GM21619 (cell line): ENCODE data around the gene DDAH1.
"Not testable (repeated sequence)": the region's sequence is repeated elsewhere in the genome, so short reads cannot be mapped to it uniquely, and the experiment has no call there.

ENCODE experiments used
- ATAC-seq: cut with Tn5 transposase; IDR thresholded peaks from one replicate; pipeline ENCODE4 v1.9.1; 2021; ENCODE audit not compliant: unreplicated experiment

DDAH1 gene

GRCh38 chr1:85471558-85471957 lies 6.6 kb upstream of the DDAH1 start:
- ATAC-seq, result no peak

DNA sequence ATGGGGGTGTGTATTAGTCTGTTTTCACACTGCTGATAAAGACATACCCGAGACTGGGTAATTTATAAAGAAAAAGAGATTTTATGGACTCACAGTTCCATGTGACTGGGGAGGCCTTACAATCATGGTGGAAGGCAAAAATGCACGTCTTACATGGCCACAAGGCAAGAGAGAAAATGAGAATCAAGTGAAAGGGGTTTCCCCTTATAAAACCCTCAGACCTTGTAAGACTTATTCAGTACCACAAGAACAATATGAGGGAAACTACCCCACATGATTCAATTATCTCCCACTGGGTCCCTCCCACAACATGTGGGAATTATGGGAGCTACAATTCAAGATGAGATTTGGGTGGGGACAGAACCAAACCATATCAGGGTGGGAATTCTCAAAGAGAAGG lies 5.2 kb upstream of the DDAH1 start:
- not testable (repeated sequence) for ATAC-seq

- ATAC-seq, result no peak
These were observed 3.1 kb upstream of the DDAH1 start for GRCh38 chr1:85467929-85468540.

- no peak for ATAC-seq
These were observed 2.1 kb upstream of the DDAH1 start for GRCh38 chr1:85467036-85467435.

DNA sequence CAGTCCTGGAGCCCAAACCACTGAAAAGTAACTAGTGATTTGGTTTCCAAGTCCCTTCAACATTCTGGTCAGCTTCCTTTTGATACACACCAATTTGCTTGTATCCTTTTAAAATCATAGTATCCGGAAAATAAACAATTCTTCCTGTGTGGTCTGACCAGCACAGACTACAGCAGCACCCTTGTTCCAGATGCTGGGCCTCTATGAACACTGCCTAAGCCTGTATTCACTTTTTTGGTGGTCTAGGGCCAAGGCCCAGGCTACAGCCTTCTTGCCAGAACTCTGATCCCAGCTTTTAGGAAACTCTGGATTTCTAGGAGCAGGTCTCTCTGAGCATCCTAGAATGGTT lies 801 bp upstream of the DDAH1 start:
- ATAC-seq, result no peak

DNA sequence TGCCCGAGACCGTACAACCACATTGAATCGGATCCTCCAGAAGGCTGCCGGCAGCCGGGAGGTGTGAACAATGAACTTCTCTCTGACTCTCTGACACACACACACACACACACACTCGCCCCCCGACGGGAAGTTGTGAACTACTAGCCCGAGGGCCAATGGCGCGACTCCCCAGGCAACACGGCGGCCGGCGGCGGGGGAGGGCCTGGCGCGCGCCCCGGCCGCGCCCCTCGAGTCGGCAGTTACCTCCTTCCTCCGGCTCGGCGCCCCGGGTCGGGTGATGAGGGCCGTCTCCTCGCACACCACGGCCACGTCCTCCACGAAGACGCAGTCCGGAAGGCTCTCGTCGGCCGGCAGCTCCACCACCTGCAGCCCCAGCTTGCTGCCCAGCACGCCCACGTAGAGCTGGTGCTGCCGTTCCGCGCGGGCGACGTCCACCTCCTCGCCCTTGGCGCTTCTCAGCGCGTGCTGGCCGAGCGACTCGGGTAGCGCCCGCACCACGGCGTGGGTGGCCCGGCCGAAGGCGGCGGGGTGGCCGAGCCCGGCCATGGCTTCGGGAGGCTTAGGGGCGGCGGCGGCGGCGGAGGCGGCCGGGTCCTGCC lies 361 bp downstream of the DDAH1 start:
- ATAC-seq, result peak; percentile 53

- no peak for ATAC-seq
These were observed 1.0 kb downstream of the DDAH1 start for GRCh38 chr1:85463731-85464496.

- no peak for ATAC-seq
These were observed 1.9 kb downstream of the DDAH1 start for GRCh38 chr1:85462931-85463649.

DNA sequence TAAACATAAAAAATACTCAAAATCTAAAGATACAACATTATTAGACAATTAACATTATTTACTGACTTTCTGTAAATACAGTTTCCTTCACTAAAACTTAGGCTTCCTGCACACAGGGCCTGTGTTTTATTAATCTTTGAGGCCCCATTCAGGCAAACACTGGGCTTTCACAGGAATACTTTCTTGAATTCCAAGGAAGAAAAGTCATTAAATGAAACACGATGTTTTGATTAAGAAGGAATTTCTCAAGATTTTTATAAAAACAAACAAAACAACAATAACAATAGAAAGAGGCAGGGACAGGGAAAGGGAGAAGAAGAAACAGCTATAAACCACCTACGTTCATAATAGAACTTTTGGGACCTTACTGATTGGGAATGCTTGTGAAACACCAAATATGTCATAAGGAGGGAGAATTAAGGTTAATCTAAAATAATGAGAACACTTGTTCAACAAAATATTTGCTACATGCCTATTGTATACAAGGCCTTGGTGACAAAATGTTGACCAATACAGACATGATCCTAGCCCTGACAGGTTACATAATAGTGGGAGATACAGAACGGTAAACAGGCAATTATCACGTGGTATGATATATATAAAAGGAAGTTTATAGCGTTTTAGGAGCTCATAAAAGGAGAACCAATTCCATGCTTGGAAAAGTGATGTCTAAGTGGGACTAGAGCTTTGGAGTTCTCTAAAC lies 3.6 kb downstream of the DDAH1 start:
- ATAC-seq, result no peak

DNA sequence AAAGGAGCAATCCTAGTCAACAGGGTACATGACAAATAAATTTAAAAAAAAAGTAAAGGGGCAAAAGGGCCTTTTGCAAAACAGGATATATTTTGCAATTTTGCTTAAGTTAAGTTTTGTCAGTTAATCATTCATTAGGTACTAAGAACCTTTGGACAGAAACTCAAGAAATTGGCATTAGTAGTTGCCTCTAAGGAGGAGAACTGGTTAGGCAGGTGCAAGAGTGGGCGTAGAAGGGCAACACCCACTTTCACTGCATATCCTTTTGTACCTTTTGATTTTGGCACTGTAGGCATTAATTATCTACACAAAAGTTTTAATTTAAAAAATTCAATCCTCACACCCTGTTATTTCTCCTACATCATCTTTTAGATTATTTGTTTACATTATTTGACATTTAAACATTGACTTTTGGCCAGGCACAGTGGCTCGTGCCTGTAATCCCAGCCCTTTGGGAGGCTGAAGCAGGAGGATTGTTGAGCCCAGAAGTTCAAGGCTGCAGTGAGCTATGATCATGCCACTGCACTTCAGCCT lies 4.3 kb downstream of the DDAH1 start:
- ATAC-seq, result no peak

DNA sequence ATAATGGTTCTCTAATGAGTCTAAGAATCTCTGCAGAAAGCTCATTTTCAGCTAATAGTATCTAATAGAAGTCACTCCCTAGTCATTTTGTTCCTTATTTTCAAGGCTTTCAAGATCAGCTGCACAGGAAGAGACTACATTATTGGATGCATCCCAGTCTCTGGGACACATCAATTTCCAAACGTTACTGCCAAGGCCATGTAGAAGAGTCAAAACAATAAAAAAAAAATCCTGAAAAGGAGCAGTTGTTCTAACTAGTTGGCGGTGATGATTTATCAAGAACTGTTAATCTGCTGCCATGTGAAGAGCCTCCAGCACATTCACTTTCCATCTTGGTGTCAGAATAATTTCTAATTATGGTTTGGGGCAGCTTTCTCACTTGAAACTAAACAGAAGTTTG lies 5.7 kb downstream of the DDAH1 start:
- ATAC-seq, result no peak

GRCh38 chr1:85454214-85454613 lies 10.7 kb downstream of the DDAH1 start:
- no peak for ATAC-seq

DNA sequence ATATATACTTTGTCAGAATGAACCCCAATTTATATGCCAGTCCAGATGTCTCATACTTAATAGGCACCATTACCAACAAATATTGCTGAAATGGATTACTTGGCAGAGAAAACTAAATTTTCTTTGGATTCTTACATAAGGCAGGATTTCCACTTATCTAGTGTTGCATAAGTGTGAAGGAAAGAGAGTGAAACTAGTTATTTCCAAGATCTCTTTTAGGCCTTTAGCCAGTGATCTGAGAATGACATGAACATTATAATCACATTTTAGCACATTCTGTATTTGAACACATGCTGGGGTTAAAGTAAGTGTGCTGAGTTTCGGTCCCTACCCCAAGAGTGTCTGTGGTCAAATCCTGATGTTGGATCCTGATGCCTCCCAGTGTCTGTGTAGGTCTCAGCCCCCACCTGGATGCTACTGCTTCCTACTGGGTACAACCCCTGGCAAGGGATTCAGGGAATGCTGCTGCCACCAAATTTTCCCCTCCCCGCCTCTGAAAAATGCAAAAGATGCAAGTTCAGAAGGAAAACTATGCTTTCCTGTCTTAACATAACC lies 11.2 kb downstream of the DDAH1 start:
- no peak for ATAC-seq

- ATAC-seq, result no peak
These were observed 12.0 kb downstream of the DDAH1 start for GRCh38 chr1:85452948-85453347.

- ATAC-seq, result no peak
These were observed 13.6 kb downstream of the DDAH1 start for GRCh38 chr1:85451236-85451830.

DNA sequence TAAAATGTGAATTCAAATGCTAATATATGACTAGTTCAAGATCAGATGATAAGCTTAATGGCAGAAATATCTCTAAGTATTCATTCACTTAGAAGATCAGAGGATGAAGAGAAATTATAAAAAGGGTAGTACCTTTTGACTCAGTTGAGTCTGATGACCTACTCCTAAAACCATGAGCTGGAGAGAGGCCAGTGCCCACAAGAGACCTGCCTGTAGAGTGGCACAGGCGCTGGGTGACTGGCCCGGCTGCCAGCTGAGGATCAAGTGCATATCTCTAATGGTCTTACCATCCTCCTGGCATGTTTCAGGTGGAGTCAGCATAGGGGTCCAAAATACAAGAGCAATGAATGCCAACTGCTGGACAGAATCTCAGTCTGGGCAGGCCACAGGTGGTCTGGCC lies 14.1 kb downstream of the DDAH1 start:
- ATAC-seq, result no peak

GRCh38 chr1:85449356-85449755 lies 15.6 kb downstream of the DDAH1 start:
- ATAC-seq, result no peak

DNA sequence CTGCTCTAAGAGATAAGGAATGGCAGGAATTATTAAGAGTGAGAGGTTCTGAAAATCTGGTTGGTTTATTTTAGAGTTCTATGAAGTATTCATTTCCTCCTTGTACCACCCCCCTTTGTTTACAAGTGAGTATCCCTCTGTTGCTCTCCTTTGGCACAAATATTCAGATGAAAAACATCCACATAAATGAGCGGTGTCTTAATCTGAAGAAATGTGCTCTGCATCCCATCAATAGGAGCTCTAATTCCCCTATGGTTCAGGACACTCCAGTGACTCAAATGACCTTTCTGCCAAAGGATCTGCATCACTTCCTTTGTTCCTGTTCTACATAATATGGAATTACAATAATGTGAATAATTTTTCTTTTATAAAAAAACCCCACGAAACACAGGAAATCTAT lies 16.6 kb downstream of the DDAH1 start:
- ATAC-seq, result no peak

DNA sequence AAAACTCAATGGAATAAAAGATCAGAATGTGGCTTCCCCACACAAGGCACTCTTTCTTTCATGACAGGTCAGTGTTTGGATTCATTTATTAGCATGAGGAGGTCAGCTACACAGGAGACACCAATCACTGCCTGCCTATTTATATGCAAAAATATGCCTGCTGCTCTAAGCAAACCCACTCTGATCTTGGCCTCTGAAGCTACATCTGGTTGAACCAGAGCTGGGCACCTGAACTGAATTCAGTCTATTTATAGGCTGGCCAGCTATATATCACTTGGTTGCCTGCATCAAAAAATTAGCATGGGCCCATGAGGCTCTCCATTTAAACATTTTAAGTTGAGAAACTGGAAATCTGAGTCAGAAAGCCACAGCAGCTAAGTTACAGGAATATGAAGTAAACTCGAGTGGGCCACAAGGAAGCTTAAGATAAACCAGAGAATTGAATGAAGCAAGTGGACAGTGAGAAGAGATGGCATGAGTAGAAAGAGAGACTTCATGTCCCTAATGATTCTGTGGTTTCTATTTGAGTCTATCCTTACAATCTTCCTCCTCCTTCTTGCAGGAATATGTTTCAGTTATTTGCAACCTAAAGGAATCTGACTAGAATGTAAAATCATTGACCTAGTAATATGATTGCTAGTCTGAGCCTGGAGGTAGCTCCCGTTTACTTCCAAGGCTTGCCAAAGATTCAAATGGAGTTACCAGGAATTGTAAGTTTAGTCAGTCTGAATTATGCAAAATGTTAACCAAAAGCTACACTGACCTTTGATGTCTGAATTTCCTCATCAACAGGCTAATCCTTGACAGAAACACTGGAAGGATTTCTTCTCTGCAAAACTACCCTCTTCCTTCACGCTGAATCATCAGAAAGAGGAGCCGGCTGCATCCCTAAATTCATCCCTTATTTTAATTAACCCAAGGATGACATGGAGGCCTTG lies 17.7 kb downstream of the DDAH1 start:
- no peak for ATAC-seq
